ENCODE data around the gene ELMO2.

- TF ChIP-seq EZH2 (IDR thresholded peaks at IDR 0.05; ENCODE audit: borderline replicate concordance, insufficient read depth, low read depth, low read length, poor library complexity, severe bottlenecking) (no peak), CTCF (IDR thresholded peaks at IDR 0.05) (no peak)
These were observed 64.4 kb downstream of the ELMO2 start for GRCh38 chr20:46342010-46342378.
